ENCODE results near the gene ETNK2.

The ETNK2 gene

DNA sequence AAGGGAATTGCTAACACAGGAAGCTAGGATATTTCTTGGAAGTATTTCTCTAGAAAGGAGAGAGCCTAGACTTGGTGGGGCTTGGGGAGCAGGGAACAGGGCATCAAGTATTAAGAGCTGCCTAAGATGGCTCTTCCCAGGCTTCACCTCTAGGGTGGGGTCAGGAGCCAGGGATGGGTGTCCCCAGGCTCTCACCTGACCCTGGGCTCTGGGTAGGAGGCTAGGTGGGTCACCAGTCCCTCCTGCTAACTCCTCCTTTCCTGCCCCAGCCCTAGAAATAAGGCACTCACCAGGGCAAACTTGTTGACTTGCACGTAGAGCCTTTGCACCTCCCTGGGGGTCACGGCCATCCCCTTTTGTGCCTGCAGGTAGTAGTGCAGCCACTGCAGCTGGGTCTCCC is 15.0 kb downstream of the ETNK2 start:
- no peak overlapping the region for H3K4me3 Mint-ChIP-seq
- TF ChIP-seq, protein P1, sequence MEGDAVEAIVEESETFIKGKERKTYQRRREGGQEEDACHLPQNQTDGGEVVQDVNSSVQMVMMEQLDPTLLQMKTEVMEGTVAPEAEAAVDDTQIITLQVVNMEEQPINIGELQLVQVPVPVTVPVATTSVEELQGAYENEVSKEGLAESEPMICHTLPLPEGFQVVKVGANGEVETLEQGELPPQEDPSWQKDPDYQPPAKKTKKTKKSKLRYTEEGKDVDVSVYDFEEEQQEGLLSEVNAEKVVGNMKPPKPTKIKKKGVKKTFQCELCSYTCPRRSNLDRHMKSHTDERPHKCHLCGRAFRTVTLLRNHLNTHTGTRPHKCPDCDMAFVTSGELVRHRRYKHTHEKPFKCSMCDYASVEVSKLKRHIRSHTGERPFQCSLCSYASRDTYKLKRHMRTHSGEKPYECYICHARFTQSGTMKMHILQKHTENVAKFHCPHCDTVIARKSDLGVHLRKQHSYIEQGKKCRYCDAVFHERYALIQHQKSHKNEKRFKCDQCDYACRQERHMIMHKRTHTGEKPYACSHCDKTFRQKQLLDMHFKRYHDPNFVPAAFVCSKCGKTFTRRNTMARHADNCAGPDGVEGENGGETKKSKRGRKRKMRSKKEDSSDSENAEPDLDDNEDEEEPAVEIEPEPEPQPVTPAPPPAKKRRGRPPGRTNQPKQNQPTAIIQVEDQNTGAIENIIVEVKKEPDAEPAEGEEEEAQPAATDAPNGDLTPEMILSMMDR (IDR thresholded peaks at IDR 0.05): no peak
- DNase-seq: no peak
- H3K9me3 Mint-ChIP-seq: no peaks in the 10 kb centered on the region
- no peaks in the 10 kb centered on the region for H3K36me3 Mint-ChIP-seq (ENCODE audit: low read depth)
- peaks cover 4% of the 10 kb centered on the region for H3K4me1 Mint-ChIP-seq
- no peak overlapping the region for H3K27ac Mint-ChIP-seq
- H3K27me3 Mint-ChIP-seq (ENCODE audit: low read depth, poor library complexity): peaks cover 6% of the 10 kb centered on the region

DNA sequence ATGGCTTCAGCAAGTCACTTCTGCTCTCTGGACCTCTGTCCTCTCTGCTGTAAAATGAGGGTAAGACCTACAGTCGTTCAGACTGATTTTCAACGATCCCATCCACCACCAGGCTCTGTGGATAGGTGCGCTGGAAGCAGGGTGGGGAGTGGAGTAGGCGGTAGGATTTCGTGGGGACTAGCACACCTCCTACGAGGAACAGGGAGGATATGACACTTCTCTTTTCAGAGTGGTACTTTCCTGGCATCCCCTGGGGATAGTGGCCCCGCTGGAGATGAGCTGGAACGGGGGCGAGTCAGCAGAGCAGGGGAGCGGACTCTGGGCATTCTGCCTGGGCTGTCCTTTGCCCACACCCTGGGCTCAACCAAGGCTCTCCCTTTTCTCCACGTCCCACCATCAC is 17.7 kb downstream of the ETNK2 start:
- no peaks in the 10 kb centered on the region for H3K36me3 Mint-ChIP-seq (ENCODE audit: low read depth)
- H3K4me1 Mint-ChIP-seq: peaks cover 5% of the 10 kb centered on the region
- H3K4me3 Mint-ChIP-seq: no peak overlapping the region
- H3K27ac Mint-ChIP-seq: no peak overlapping the region
- no peak for DNase-seq
- no peaks in the 10 kb centered on the region for H3K27me3 Mint-ChIP-seq (ENCODE audit: low read depth, poor library complexity)
- TF ChIP-seq, protein P1 (IDR thresholded peaks at IDR 0.05): no peak
- H3K9me3 Mint-ChIP-seq: no peaks in the 10 kb centered on the region

DNA sequence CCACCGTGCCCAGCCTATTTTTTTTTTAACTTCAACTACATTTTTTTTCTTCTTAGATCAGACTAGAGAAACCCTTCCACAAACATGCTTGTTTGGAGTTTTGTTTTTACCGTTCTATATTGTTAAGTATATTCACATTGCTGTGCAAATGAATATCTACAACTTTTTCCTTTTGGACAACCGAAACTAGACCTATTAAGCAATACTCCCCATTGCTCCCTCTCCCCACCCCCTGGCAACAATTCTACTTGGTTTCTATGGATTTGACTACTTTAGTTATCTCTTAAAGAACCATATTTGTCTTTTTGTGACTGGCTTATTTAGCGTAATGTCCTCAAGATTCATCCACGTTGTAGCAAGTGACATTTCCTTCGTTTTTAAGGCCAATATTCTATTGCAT is 19.1 kb downstream of the ETNK2 start:
- DNase-seq: no peak
- TF ChIP-seq, protein P1 (IDR thresholded peaks at IDR 0.05): no peak
- no peak overlapping the region for H3K4me3 Mint-ChIP-seq
- H3K9me3 Mint-ChIP-seq: no peaks in the 10 kb centered on the region
- H3K36me3 Mint-ChIP-seq (ENCODE audit: low read depth): no peaks in the 10 kb centered on the region
- no peaks in the 10 kb centered on the region for H3K27me3 Mint-ChIP-seq (ENCODE audit: low read depth, poor library complexity)
- H3K4me1 Mint-ChIP-seq: peaks cover 19% of the 10 kb centered on the region
- H3K27ac Mint-ChIP-seq: no peak overlapping the region

DNA sequence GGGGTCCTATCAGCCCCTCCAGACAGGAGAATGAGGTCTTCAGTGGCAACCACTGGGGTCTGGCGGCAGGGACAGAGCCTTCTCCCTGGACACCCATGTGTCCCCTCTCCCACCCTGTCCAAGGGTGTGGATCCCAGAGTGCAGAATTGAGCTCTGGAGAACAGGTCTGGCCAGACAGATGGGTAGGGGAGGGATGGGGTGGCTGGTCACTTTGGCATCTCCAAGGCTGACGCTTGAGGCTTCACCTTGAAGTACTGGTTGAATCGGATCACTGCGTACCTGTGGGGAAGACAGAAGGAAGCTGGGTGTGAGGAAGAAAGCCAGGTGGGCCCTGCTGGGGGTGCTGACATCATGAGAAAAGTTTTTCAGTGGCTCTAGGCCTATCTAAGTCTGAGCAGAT is 19.9 kb downstream of the ETNK2 start:
- no peak overlapping the region for H3K27ac Mint-ChIP-seq
- no peak for DNase-seq
- no peaks in the 10 kb centered on the region for H3K9me3 Mint-ChIP-seq
- H3K27me3 Mint-ChIP-seq (ENCODE audit: low read depth, poor library complexity): no peaks in the 10 kb centered on the region
- peaks cover 26% of the 10 kb centered on the region for H3K4me1 Mint-ChIP-seq
- no peaks in the 10 kb centered on the region for H3K36me3 Mint-ChIP-seq (ENCODE audit: low read depth)
- no peak overlapping the region for H3K4me3 Mint-ChIP-seq
- TF ChIP-seq, protein P1 (IDR thresholded peaks at IDR 0.05): no peak

DNA sequence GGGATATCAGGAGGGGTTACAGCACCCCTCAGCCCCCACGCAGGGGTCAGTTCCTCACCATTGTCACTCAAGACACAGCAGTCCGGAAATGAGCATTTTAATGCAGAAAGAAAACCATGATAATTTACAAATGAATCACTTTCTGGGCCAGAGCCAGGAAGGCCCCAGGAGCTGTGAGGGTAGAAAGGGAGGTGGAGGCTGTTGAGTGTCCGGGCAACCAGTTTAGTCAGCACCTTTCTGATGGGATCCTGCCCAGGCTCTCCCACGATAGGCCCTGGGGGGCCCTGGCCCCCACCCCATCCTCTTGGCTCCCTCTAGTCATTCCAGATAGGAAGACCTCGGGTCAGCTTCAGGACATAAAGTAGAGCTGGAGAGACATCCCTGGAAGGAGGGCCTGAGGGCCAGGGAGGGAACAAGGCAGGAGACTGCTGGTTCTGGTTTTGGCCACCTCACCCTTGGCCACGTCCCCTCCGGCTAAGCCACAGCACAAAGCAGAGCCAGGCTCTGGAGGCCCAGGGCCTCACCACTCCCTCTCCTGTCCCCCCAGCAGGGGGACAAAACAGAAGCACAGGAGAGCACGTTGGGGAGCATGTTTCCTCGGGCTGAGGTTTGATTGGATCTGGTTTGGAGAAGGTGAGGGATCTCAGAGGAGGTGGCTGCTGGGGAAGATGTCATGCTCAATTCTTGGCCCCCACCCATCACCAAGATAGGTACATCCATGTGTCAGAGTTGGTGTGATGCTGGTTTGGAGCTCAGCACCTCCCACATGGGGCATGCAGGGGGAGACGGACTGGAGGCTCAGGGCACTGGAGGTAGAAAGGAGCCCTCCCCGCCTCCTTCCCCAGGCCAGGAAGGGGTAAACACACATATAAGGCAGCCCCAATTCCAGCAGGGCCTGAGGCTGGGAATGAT is 20.6 kb downstream of the ETNK2 start:
- H3K27ac Mint-ChIP-seq: peak overlapping the region; percentile 39
- H3K4me1 Mint-ChIP-seq: peaks cover 33% of the 10 kb centered on the region
- no peaks in the 10 kb centered on the region for H3K27me3 Mint-ChIP-seq (ENCODE audit: low read depth, poor library complexity)
- DNase-seq: no peak
- TF ChIP-seq, protein P1 (IDR thresholded peaks at IDR 0.05): no peak
- H3K4me3 Mint-ChIP-seq: no peak overlapping the region
- H3K36me3 Mint-ChIP-seq (ENCODE audit: low read depth): peaks cover 6% of the 10 kb centered on the region
- H3K9me3 Mint-ChIP-seq: no peaks in the 10 kb centered on the region

DNA sequence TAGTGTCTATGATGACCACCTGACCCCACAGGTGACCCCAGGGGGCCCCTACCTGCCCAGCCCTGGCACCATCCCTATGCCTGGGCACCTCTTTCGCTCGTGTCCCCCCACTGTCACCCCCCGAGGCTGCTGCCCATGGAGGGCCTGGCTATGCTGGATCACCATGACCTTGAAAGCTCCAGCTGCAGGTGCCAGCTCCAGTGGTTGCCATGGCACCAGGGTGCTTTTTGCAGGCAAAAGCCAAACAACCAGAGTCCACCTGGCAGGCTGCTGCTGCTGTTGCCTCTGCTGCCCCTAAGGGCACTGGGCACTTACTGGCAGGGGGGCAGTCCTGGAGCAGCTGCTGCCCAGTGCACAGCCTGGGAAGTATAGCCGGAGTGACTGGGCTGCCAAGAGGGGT is 21.7 kb downstream of the ETNK2 start:
- Mint-ChIP-seq H3K9me3 (no peaks in the 10 kb centered on the region), H3K27ac (no peak overlapping the region), H3K4me1 (peaks cover 43% of the 10 kb centered on the region), H3K36me3 (ENCODE audit: low read depth) (peaks cover 10% of the 10 kb centered on the region), H3K27me3 (ENCODE audit: low read depth, poor library complexity) (no peaks in the 10 kb centered on the region), H3K4me3 (no peak overlapping the region)
- TF ChIP-seq, protein P1 (IDR thresholded peaks at IDR 0.05): no peak
- no peak for DNase-seq

Measured in nephron progenitor cell (in vitro differentiated cells).